ENCODE measurements around the gene MAPK8IP3. TPM values are rescaled to one million over a fixed set of nuclear protein-coding genes. Genes with fewer than 3 reads are reported as not detected.

The MAPK8IP3 gene
- polyA plus RNA-seq, 3 donors, result 1.1 to 185 (median 2.1) TPM

DNA sequence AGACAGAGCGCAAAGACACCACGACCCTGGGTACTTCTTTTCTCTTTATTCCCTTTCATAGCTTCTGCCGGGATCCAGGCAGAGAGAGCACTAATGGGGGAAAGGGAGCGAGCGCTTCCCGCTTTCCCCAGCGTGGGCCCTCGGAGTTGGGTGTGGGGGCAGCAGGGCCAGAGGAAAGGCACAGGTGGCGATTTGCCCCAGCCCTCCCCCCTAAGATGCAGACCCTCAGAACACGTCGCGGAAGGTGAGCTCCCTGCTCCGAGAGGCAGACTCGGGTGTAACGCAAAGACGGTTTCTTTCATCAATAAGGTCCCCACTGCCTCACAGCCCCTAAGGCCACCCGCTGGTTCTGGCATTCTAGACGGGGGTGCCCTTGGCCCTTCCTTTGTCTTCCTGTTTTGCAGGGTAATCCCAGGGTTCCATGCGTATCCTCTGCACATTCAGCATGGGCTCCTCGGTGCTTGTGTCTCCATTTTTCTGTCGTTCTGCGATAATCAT is 65.9 kb downstream of the MAPK8IP3 start:
- TF ChIP-seq, protein P1, sequence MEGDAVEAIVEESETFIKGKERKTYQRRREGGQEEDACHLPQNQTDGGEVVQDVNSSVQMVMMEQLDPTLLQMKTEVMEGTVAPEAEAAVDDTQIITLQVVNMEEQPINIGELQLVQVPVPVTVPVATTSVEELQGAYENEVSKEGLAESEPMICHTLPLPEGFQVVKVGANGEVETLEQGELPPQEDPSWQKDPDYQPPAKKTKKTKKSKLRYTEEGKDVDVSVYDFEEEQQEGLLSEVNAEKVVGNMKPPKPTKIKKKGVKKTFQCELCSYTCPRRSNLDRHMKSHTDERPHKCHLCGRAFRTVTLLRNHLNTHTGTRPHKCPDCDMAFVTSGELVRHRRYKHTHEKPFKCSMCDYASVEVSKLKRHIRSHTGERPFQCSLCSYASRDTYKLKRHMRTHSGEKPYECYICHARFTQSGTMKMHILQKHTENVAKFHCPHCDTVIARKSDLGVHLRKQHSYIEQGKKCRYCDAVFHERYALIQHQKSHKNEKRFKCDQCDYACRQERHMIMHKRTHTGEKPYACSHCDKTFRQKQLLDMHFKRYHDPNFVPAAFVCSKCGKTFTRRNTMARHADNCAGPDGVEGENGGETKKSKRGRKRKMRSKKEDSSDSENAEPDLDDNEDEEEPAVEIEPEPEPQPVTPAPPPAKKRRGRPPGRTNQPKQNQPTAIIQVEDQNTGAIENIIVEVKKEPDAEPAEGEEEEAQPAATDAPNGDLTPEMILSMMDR (IDR thresholded peaks at IDR 0.05), result no peak
- Mint-ChIP-seq H3K27ac (peak overlapping the region; percentile 58 to 89 (median 84)), H3K9me3 (peaks cover 0 to 2% (median 0%) of the 10 kb centered on the region in 7 donors), H3K4me3 (peak overlapping the region; percentile 90 to 94), H3K27me3 (ENCODE audit: low read depth in 3 of 3) (peaks cover 0 to 1% (median 0%) of the 10 kb centered on the region in 3 donors), H3K36me3 (peaks cover 20 to 44% of the 10 kb centered on the region in 2 donors), H3K4me1 (peaks cover 28% of the 10 kb centered on the region)
- no peaks in the 10 kb centered on the region for H3K9me3 ChIP-seq (replicated peaks in 1 of 2; ENCODE audit: control insufficient read depth in 1 of 2, insufficient read depth in 1 of 2, low read length in 2 of 2)
- H3K27ac ChIP-seq (ENCODE audit: low read depth in 1 of 2, low read length in 2 of 2), result peak overlapping the region; percentile 10 to 77
- peaks cover 42% of the 10 kb centered on the region for H3K79me2 ChIP-seq (ENCODE audit: insufficient read depth, low read length)
- H3K4me3 ChIP-seq (replicated peaks in 1 of 3; ENCODE audit: low read depth in 2 of 3, low read length in 3 of 3), result peak overlapping the region; percentile 78 to 99 (median 89)
- H3K9ac ChIP-seq (ENCODE audit: insufficient read depth, low read length, poor library complexity, severe bottlenecking), result peak overlapping the region; percentile 84
- peaks cover 30 to 45% of the 10 kb centered on the region in 2 donors for H3K4me1 ChIP-seq (ENCODE audit: control insufficient read depth in 1 of 2, insufficient read depth in 2 of 2, low read length in 2 of 2)
- intact Hi-C loops (cut with micrococcal nuclease), result loop anchor here (5.0 to 10.0 kb wide), 4 partner anchors 67 to 350 kb away; partner anchors contain the start of genes CLCN7 (in 1 of the 2), MAPK8IP3 (in 1 of the 2) and UQCC4 (in 1 of the 2)
- peaks cover 75% of the 10 kb centered on the region for H4K20me1 ChIP-seq (ENCODE audit: insufficient read depth, low read length)
- H3K36me3 ChIP-seq (replicated peaks in 1 of 2; ENCODE audit: control insufficient read depth in 1 of 2, insufficient read depth in 2 of 2, low read length in 2 of 2), result peaks cover 42 to 45% of the 10 kb centered on the region in 2 donors
- H2AFZ ChIP-seq (ENCODE audit: insufficient read depth, low read depth, low read length, poor library complexity, severe bottlenecking), result peak overlapping the region; percentile 92
- peak overlapping the region; percentile 100 for H3K4me2 ChIP-seq (replicated peaks; ENCODE audit: extremely low read depth, low read length, poor library complexity, severe bottlenecking)
- WGBS (ENCODE audit: insufficient coverage), result 27% methylated on average over 16 of the region's 22 CpGs
- no peaks in the 10 kb centered on the region for H3K27me3 ChIP-seq (ENCODE audit: control insufficient read depth in 2 of 2, insufficient read depth in 2 of 2, low read length in 2 of 2)
- DNase-seq, result no peak

DNA sequence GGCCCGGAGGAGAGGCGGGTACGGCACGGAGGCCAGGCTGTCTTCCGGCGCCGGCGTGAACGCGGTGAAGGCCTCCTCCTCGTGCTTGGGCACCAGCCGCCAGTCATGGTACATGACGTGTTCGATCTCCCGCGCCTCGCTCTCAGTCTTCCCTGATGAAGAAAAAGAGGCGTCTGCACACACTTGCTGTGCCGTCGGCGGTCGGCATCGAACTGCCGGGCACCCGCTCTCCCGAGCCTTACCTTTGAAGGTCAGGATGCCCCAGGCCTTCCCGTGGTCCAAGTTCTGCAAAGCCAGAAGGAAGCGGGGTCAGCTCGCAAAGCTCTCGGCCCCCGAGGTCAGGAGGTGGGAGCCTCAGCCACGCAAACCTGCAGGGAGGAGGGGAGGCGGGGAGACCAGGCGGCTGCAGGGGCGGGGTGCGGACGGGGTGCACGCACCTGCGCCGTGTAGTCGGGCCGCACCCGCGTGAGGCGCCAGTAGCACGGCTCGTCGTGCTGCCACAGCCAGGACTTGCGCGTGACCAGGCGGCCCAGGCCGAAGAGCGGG is 66.4 kb downstream of the MAPK8IP3 start, which contains the start of gene EME2:
Gene EME2, plus strand, starts transcription at position 449 of the 546 bp plus-strand sequence. CDS start 418 bp downstream, outside the sequence.
- Histone ChIP-seq H4K20me1 (ENCODE audit: insufficient read depth, low read length) (peaks cover 80% of the 10 kb centered on the region), H3K4me3 (replicated peaks in 1 of 3; ENCODE audit: low read depth in 2 of 3, low read length in 3 of 3) (peak within 1 kb of the TSS; percentile 78 to 99 (median 89)), H2AFZ (ENCODE audit: insufficient read depth, low read depth, low read length, poor library complexity, severe bottlenecking) (peak within 1 kb of the TSS; percentile 92), H3K36me3 (replicated peaks in 1 of 2; ENCODE audit: control insufficient read depth in 1 of 2, insufficient read depth in 2 of 2, low read length in 2 of 2) (peaks cover 42 to 45% of the 10 kb centered on the region in 2 donors), H3K4me2 (replicated peaks; ENCODE audit: extremely low read depth, low read length, poor library complexity, severe bottlenecking) (peak within 1 kb of the TSS; percentile 100), H3K4me1 (ENCODE audit: control insufficient read depth in 1 of 2, insufficient read depth in 2 of 2, low read length in 2 of 2) (peaks cover 30 to 45% of the 10 kb centered on the region in 2 donors), H3K27me3 (ENCODE audit: control insufficient read depth in 2 of 2, insufficient read depth in 2 of 2, low read length in 2 of 2) (no peaks in the 10 kb centered on the region), H3K9me3 (replicated peaks in 1 of 2; ENCODE audit: control insufficient read depth in 1 of 2, insufficient read depth in 1 of 2, low read length in 2 of 2) (no peaks in the 10 kb centered on the region), H3K27ac (ENCODE audit: low read depth in 1 of 2, low read length in 2 of 2) (peak within 1 kb of the TSS; percentile 10 to 77), H3K9ac (ENCODE audit: insufficient read depth, low read length, poor library complexity, severe bottlenecking) (peak within 1 kb of the TSS; percentile 84), H3K79me2 (ENCODE audit: insufficient read depth, low read length) (peaks cover 46% of the 10 kb centered on the region)
- Mint-ChIP-seq H3K4me3 (peak within 1 kb of the TSS; percentile 90 to 94), H3K4me1 (peaks cover 28% of the 10 kb centered on the region), H3K36me3 (peaks cover 15 to 43% of the 10 kb centered on the region in 2 donors), H3K9me3 (peaks cover 0 to 2% (median 0%) of the 10 kb centered on the region in 7 donors), H3K27me3 (ENCODE audit: low read depth in 3 of 3) (peaks cover 0 to 1% (median 0%) of the 10 kb centered on the region in 3 donors), H3K27ac (peak within 1 kb of the TSS; percentile 58 to 92 (median 89))
- TF ChIP-seq, protein P1 (IDR thresholded peaks at IDR 0.05), result no peak
- no peak for DNase-seq
- WGBS (ENCODE audit: insufficient coverage), result under 1% methylated on average over 53 of the region's 53 CpGs
- intact Hi-C loops (cut with micrococcal nuclease), result loop anchor here (5.0 to 10.0 kb wide), 4 partner anchors 68 to 350 kb away; partner anchors contain the start of genes CLCN7 (in 1 of the 2), MAPK8IP3 (in 1 of the 2) and UQCC4 (in 1 of the 2)
